HepG2 (cell line): ENCODE results near the gene ATP1A2. TPM values are rescaled to one million over a fixed set of nuclear protein-coding genes. Genes with fewer than 3 reads are reported as not detected.

Experiments
- ARNT2 ChIP-seq: sonication (generic); formaldehyde crosslinking; IDR thresholded peaks from 2 replicates; pipeline ENCODE4 v1.8.0; 2022; ENCODE audit warnings: mild to moderate bottlenecking, low read depth, missing genetic modification reagents, moderate library complexity
- ATF3 ChIP-seq: sonication (generic); formaldehyde crosslinking; IDR thresholded peaks from 2 replicates; pipeline ENCODE4 v1.4.0; 2020; ENCODE audit warnings: missing genetic modification reagents
- CBX5 ChIP-seq: sonication (generic); formaldehyde crosslinking; IDR thresholded peaks from 2 replicates; pipeline ENCODE4 v1.4.0; 2020; ENCODE audit warnings: missing genetic modification reagents, borderline replicate concordance
- CREBL2 ChIP-seq: sonication (generic); formaldehyde crosslinking; IDR thresholded peaks from 2 replicates; pipeline ENCODE4 v1.8.1; 2023; ENCODE audit warnings: missing genetic modification reagents, mild to moderate bottlenecking, borderline replicate concordance
- CSRNP2 ChIP-seq: sonication (generic); formaldehyde crosslinking; conservative IDR thresholded peaks from 2 replicates; pipeline ENCODE4 v1.8.0; 2022; ENCODE audit warnings: low read depth, missing genetic modification reagents
- EHMT2 ChIP-seq: fragments of 200-600 bp; sonication (generic); IDR thresholded peaks from 2 replicates; pipeline ENCODE4 v1.7.0; 2017; ENCODE audit warnings: antibody characterized with exemption, low read depth, low read length, borderline replicate concordance
- HDAC2 ChIP-seq: sonication (generic); formaldehyde crosslinking; IDR thresholded peaks from 2 replicates; pipeline ENCODE4 v1.4.0; 2020; ENCODE audit warnings: missing genetic modification reagents
- HNF4G ChIP-seq, 2 experiments: sonication (generic) in 1 of 2; formaldehyde crosslinking in 1 of 2; IDR thresholded peaks; 2 replicates each; pipeline versions ENCODE4 v1.4.0 to v1.6.1; 2011 to 2020; ENCODE audit warnings: borderline replicate concordance in 2 of 2, low read depth in 2 of 2, mild to moderate bottlenecking in 2 of 2, low read length in 1 of 2, missing genetic modification reagents in 1 of 2, moderate library complexity in 1 of 2
- HNRNPK ChIP-seq: fragments of 200-400 bp; formaldehyde crosslinking; IDR thresholded peaks from 2 replicates; pipeline ENCODE4 v1.6.1; 2018; ENCODE audit warnings: low read length, low read depth, moderate library complexity, mild to moderate bottlenecking; ENCODE audit not compliant: poor library complexity, severe bottlenecking
- IRF1 ChIP-seq: sonication (generic); formaldehyde crosslinking; IDR thresholded peaks from 2 replicates; pipeline ENCODE4 v1.4.0; 2020; ENCODE audit warnings: low read depth, mild to moderate bottlenecking, missing genetic modification reagents
- IRX3 ChIP-seq: sonication (generic); formaldehyde crosslinking; IDR thresholded peaks from 2 replicates; pipeline ENCODE4 v1.8.1; 2023; ENCODE audit warnings: mild to moderate bottlenecking, low read depth, missing genetic modification reagents, borderline replicate concordance
- KLF9 ChIP-seq: IDR thresholded peaks from 2 replicates; pipeline ENCODE4 v1.6.1; 2016; ENCODE audit warnings: low read depth
- MZF1 ChIP-seq: sonication (generic); formaldehyde crosslinking; IDR thresholded peaks from 2 replicates; pipeline ENCODE4 v1.8.1; 2023; ENCODE audit warnings: mild to moderate bottlenecking, missing genetic modification reagents, borderline replicate concordance
- PRMT3 ChIP-seq: sonication (generic); formaldehyde crosslinking; IDR thresholded peaks from 2 replicates; pipeline ENCODE4 v1.8.1; 2022; ENCODE audit warnings: low read depth, mild to moderate bottlenecking, moderate library complexity, missing genetic modification reagents, borderline replicate concordance
- SMARCC2 ChIP-seq: fragments of 450-650 bp; IDR thresholded peaks from 2 replicates; pipeline ENCODE4 v1.6.1; 2017; ENCODE audit warnings: antibody characterized with exemption, mild to moderate bottlenecking
- TMF1 ChIP-seq: sonication (generic); formaldehyde crosslinking; IDR thresholded peaks from 2 replicates; pipeline ENCODE4 v1.8.1; 2022; ENCODE audit warnings: low read depth, missing genetic modification reagents
- TRIM22 ChIP-seq: fragments of 450-650 bp; IDR thresholded peaks from 2 replicates; pipeline ENCODE4 v1.6.1; 2017
- ZFP82 ChIP-seq: sonication (generic); formaldehyde crosslinking; IDR thresholded peaks from 2 replicates; pipeline ENCODE4 v1.5.1; 2020; ENCODE audit warnings: mild to moderate bottlenecking, missing genetic modification reagents, borderline replicate concordance
- ZNF512 ChIP-seq: sonication (generic); formaldehyde crosslinking; IDR thresholded peaks from 2 replicates; pipeline ENCODE4 v1.4.0; 2020; ENCODE audit warnings: mild to moderate bottlenecking, missing genetic modification reagents
- ZNF775 ChIP-seq: sonication (generic); formaldehyde crosslinking; IDR thresholded peaks from 2 replicates; pipeline ENCODE4 v1.4.0; 2020; ENCODE audit warnings: missing genetic modification reagents, mild to moderate bottlenecking, moderate library complexity, borderline replicate concordance
- ZNF792 ChIP-seq: IDR thresholded peaks from 2 replicates; pipeline ENCODE4 v1.6.1; 2016
- ZNF878 ChIP-seq: sonication (generic); formaldehyde crosslinking; IDR thresholded peaks from 2 replicates; pipeline ENCODE4 v1.8.1; 2023; ENCODE audit warnings: mild to moderate bottlenecking, missing genetic modification reagents, moderate library complexity
- ZSCAN25 ChIP-seq: sonication (generic); formaldehyde crosslinking; IDR thresholded peaks from 2 replicates; pipeline ENCODE4 v1.8.0; 2022; ENCODE audit warnings: mild to moderate bottlenecking, missing genetic modification reagents
- polyA plus RNA-seq, 8 experiments: library from polyadenylated mRNA; depleted of rRNA in 3 of 8; stranded (reverse) in 7 of 8; unstranded in 1 of 8; fragments of >200 nt; fragmentation: Illumina TruSeq in 4 of 8; extraction: Trizol in 4 of 8; gene quantifications; 2 replicates each; pipeline versions ENCODE4 v1.2.1 to v1.2.3, GENCODE V29; 2011 to 2016; ENCODE audit warnings: low read depth in 4 of 8, missing spikeins in 1 of 8, mixed read lengths in 1 of 8; ENCODE audit not compliant: insufficient read depth in 1 of 8
- total RNA-seq, 5 experiments: library from RNA; depleted of rRNA; stranded (reverse); fragments of >200 nt; fragmentation: Illumina TruSeq; extraction: Trizol; gene quantifications; 2 replicates each; pipeline ENCODE4 v1.2.3, GENCODE V29; 2016; ENCODE audit warnings: low read depth in 1 of 5

ATP1A2 gene
- total and polyA plus RNA-seq, 2 of the 13 experiments (the other 11 are each of a cell fraction or from before 2014, with no cell fraction given) = 0.16 TPM; not detected in 1

GRCh38 chr1:160070243-160071163 lies 45.1 kb upstream of the ATP1A2 start (continued):
- TF ChIP-seq ZNF512 (CRISPR knock-in tag) (no peak), CBX5 (CRISPR knock-in tag) (no peak), HNF4G (IDR thresholded peaks at IDR 0.05; ENCODE audit: borderline replicate concordance, low read depth, low read length) (no peak), HNF4G (CRISPR knock-in tag; IDR thresholded peaks at IDR 0.05; ENCODE audit: borderline replicate concordance, low read depth) (no peak), CSRNP2 (CRISPR knock-in tag) (no peak), MZF1 (CRISPR knock-in tag) (no peak), HDAC2 (peak; percentile 25; the same call in 1 of the 2 replicates), IRF1 (CRISPR knock-in tag) (no peak), ZNF878 (no peak), SMARCC2 (no peak), ZNF775 (CRISPR knock-in tag) (no peak), ARNT2 (CRISPR knock-in tag) (no peak), CREBL2 (CRISPR knock-in tag) (no peak), ZNF792 (CRISPR knock-in tag) (no peak), ATF3 (no peak), TRIM22 (no peak), ZSCAN25 (CRISPR knock-in tag) (no peak), KLF9 (CRISPR knock-in tag) (no peak), EHMT2 (no peak), PRMT3 (no peak), IRX3 (CRISPR knock-in tag) (no peak), ZFP82 (CRISPR knock-in tag) (no peak), HNRNPK (no peak), TMF1 (no peak)
